ENCODE measurements around the gene DPP8. TPM values are rescaled to one million over a fixed set of nuclear protein-coding genes. Genes with fewer than 3 reads are reported as not detected.

Gene DPP8
- total and polyA plus RNA-seq, 10 of the 15 experiments (the other 5 are each of a cell fraction or from before 2014, with no cell fraction given), result 12.0 to 30.6 (median 24.3) TPM

DNA sequence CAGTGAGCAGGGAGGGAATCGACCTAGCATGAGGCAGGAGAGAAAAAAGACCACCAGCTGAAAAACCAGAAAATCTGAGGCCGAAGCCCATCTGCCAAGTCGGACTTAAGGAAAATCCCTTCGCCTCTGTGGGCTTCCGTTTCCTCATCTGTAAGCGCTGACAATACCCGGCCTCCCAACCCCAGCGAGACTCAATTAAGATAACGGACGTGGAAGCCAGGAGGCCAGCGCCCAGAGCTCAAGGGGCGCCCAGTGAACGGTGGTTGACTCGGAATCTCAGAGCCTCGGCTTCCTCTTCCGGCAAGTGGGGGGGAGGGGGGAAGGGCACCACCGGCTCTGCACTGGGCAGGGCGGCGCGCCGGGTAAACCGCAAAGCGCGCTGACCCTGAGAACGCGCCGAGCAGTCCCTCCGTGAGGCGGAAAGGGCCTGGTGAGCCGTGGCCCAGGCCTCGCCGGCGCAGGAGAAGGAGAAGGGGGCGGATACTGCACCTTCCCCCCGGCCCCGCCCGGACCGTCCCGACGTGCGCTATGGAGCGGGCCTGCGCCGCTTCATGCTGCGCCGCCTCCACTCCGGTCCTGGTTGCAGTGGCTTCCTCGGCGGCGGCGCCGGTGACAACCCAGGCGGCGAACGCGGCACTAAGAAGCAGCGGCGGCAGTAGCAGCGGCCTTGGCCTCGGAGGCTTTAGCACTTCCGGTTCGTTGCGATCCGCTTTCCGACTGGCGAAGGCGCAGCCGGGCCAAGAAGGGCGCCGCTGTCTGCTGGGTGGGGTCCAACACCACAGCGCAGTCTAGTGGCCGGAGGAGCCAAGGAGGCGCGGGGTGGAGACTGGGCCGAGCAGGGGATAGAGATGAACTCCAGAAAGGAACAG, at the start of gene DPP8 (continued):
- TF ChIP-seq, protein P1, sequence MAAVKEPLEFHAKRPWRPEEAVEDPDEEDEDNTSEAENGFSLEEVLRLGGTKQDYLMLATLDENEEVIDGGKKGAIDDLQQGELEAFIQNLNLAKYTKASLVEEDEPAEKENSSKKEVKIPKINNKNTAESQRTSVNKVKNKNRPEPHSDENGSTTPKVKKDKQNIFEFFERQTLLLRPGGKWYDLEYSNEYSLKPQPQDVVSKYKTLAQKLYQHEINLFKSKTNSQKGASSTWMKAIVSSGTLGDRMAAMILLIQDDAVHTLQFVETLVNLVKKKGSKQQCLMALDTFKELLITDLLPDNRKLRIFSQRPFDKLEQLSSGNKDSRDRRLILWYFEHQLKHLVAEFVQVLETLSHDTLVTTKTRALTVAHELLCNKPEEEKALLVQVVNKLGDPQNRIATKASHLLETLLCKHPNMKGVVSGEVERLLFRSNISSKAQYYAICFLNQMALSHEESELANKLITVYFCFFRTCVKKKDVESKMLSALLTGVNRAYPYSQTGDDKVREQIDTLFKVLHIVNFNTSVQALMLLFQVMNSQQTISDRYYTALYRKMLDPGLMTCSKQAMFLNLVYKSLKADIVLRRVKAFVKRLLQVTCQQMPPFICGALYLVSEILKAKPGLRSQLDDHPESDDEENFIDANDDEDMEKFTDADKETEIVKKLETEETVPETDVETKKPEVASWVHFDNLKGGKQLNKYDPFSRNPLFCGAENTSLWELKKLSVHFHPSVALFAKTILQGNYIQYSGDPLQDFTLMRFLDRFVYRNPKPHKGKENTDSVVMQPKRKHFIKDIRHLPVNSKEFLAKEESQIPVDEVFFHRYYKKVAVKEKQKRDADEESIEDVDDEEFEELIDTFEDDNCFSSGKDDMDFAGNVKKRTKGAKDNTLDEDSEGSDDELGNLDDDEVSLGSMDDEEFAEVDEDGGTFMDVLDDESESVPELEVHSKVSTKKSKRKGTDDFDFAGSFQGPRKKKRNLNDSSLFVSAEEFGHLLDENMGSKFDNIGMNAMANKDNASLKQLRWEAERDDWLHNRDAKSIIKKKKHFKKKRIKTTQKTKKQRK (IDR thresholded peaks at IDR 0.05; ENCODE audit: low read depth, low read length), result no peak
- peak; percentile 94 for TF ChIP-seq POLR2AphosphoS5 (IDR thresholded peaks at IDR 0.05; ENCODE audit: low read length)
- TF ChIP-seq RBBP5 (conservative IDR thresholded peaks at IDR 0.05), result peak; percentile 99
- peak; percentile 71 for TF ChIP-seq E4F1 (IDR thresholded peaks at IDR 0.05; ENCODE audit: borderline replicate concordance, partially characterized antibody)
- 0 out of 2 replicates have a peak, but pooled peaks have one; percentile 20 for TF ChIP-seq NFYB (IDR thresholded peaks at IDR 0.05; ENCODE audit: insufficient read depth, low read depth, low read length)
- peak; percentile 20 for TF ChIP-seq RELA (IDR thresholded peaks at IDR 0.05; ENCODE audit: borderline replicate concordance, partially characterized antibody)
- no peak for TF ChIP-seq EED (IDR thresholded peaks at IDR 0.05; ENCODE audit: low read depth)
- TF ChIP-seq MYB (IDR thresholded peaks at IDR 0.05; ENCODE audit: borderline replicate concordance, low read depth, low read length), result peak; percentile 67; the same call in 1 of the 2 replicates
- no peak for TF ChIP-seq ZBTB33 (IDR thresholded peaks at IDR 0.05)
- TF ChIP-seq RUNX3 (IDR thresholded peaks at IDR 0.05; ENCODE audit: low read length), result peak; percentile 84
- no peak for TF ChIP-seq ATF7 (IDR thresholded peaks at IDR 0.05; ENCODE audit: low read depth)
- peak; percentile 95; the same call in 1 of the 2 replicates for TF ChIP-seq LARP7 (IDR thresholded peaks at IDR 0.05)
- TF ChIP-seq, protein P2, sequence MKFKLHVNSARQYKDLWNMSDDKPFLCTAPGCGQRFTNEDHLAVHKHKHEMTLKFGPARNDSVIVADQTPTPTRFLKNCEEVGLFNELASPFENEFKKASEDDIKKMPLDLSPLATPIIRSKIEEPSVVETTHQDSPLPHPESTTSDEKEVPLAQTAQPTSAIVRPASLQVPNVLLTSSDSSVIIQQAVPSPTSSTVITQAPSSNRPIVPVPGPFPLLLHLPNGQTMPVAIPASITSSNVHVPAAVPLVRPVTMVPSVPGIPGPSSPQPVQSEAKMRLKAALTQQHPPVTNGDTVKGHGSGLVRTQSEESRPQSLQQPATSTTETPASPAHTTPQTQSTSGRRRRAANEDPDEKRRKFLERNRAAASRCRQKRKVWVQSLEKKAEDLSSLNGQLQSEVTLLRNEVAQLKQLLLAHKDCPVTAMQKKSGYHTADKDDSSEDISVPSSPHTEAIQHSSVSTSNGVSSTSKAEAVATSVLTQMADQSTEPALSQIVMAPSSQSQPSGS (IDR thresholded peaks at IDR 0.05; ENCODE audit: low read length), result no peak
- peak; percentile 93 for TF ChIP-seq ZBTB40 (IDR thresholded peaks at IDR 0.05; ENCODE audit: borderline replicate concordance)
- no peak; the same call in 1 of the 2 replicates for TF ChIP-seq STAT1 (conservative IDR thresholded peaks at IDR 0.05)
